ENCODE measurements around the gene TMEM132C. TPM values are rescaled to one million over a fixed set of nuclear protein-coding genes. Genes with fewer than 3 reads are reported as not detected.
"Not testable (repeated sequence)": the region's sequence is repeated elsewhere in the genome, so short reads cannot be mapped to it uniquely, and the experiment has no call there.

Gene TMEM132C
- total RNA-seq, 1 donor from 2014 or later, result 61.8 TPM

- Mint-ChIP-seq H3K4me3 (no peak overlapping the region), H3K4me1 (ENCODE audit: unreplicated experiment) (no peaks in the 10 kb centered on the region), H3K27ac (no peak overlapping the region), H3K36me3 (no peaks in the 10 kb centered on the region), H3K9me3 (no peaks in the 10 kb centered on the region), H3K27me3 (peaks cover 4% of the 10 kb centered on the region)
- TF ChIP-seq CTCF (conservative IDR thresholded peaks at IDR 0.05), result no peak
- DNase-seq (ENCODE audit: extremely low spot score, unreplicated experiment), result no peak
Observed at GRCh38 chr12:128240745-128241144, 26.2 kb upstream of the TMEM132C start.

- DNase-seq (ENCODE audit: extremely low spot score, unreplicated experiment), result no peak
- Mint-ChIP-seq H3K4me3 (no peak overlapping the region), H3K27ac (no peak overlapping the region), H3K36me3 (no peaks in the 10 kb centered on the region), H3K4me1 (ENCODE audit: unreplicated experiment) (no peaks in the 10 kb centered on the region), H3K9me3 (peaks cover 5% of the 10 kb centered on the region), H3K27me3 (peaks cover 19% of the 10 kb centered on the region)
- TF ChIP-seq CTCF (conservative IDR thresholded peaks at IDR 0.05), result no peak
Observed at GRCh38 chr12:128245121-128245520, 21.8 kb upstream of the TMEM132C start.

- Mint-ChIP-seq H3K9me3 (peaks cover 5% of the 10 kb centered on the region), H3K27me3 (peaks cover 23% of the 10 kb centered on the region), H3K4me3 (no peak overlapping the region), H3K36me3 (no peaks in the 10 kb centered on the region), H3K27ac (no peak overlapping the region), H3K4me1 (ENCODE audit: unreplicated experiment) (no peaks in the 10 kb centered on the region)
- no peak for DNase-seq (ENCODE audit: extremely low spot score, unreplicated experiment)
- TF ChIP-seq CTCF (conservative IDR thresholded peaks at IDR 0.05), result no peak
Observed at GRCh38 chr12:128245905-128246304, 21.1 kb upstream of the TMEM132C start.

- H3K27me3 Mint-ChIP-seq, result peaks cover 35% of the 10 kb centered on the region
- H3K36me3 Mint-ChIP-seq, result no peaks in the 10 kb centered on the region
- peaks cover 5% of the 10 kb centered on the region for H3K9me3 Mint-ChIP-seq
- no peak for TF ChIP-seq CTCF (conservative IDR thresholded peaks at IDR 0.05)
- no peak overlapping the region for H3K4me3 Mint-ChIP-seq
- DNase-seq (ENCODE audit: extremely low spot score, unreplicated experiment), result no peak
- H3K27ac Mint-ChIP-seq, result no peak overlapping the region
- H3K4me1 Mint-ChIP-seq (ENCODE audit: unreplicated experiment), result no peaks in the 10 kb centered on the region
Observed at GRCh38 chr12:128250096-128250495, 16.9 kb upstream of the TMEM132C start.

GRCh38 chr12:128253829-128254228, 13.1 kb upstream of the TMEM132C start:
- not testable (repeated sequence) for DNase-seq (ENCODE audit: extremely low spot score, unreplicated experiment); H3K4me3 Mint-ChIP-seq; H3K4me1 Mint-ChIP-seq (ENCODE audit: unreplicated experiment); H3K27ac Mint-ChIP-seq; H3K36me3 Mint-ChIP-seq; H3K9me3 Mint-ChIP-seq
- H3K27me3 Mint-ChIP-seq, result peaks cover 47% of the 10 kb centered on the region

GRCh38 chr12:128258866-128259555, 8.0 kb upstream of the TMEM132C start:
- no peak for TF ChIP-seq CTCF (conservative IDR thresholded peaks at IDR 0.05)
- peaks cover 16% of the 10 kb centered on the region for H3K4me1 Mint-ChIP-seq (ENCODE audit: unreplicated experiment)
- no peak overlapping the region for H3K4me3 Mint-ChIP-seq
- peaks cover 7% of the 10 kb centered on the region for H3K9me3 Mint-ChIP-seq
- peaks cover 32% of the 10 kb centered on the region for H3K27me3 Mint-ChIP-seq
- peaks cover 4% of the 10 kb centered on the region for H3K36me3 Mint-ChIP-seq
- no peak overlapping the region for H3K27ac Mint-ChIP-seq
- DNase-seq (ENCODE audit: extremely low spot score, unreplicated experiment), result no peak

All from type B pancreatic cell (in vitro differentiated cells).